Gastrocnemius medialis (tissue), 4 donors: ENCODE results near the gene CHRNA9. TPM values are rescaled to one million over a fixed set of nuclear protein-coding genes. Genes with fewer than 3 reads are reported as not detected.
"Not testable (repeated sequence)": the region's sequence is repeated elsewhere in the genome, so short reads cannot be mapped to it uniquely, and the experiment has no call there.

Source experiments
- ATAC-seq, 2 donors: fragments of 150-250 bp; one replicate each; pipeline ENCODE4 v1.9.1; 2016
- DNase-seq, 2 donors: peaks; one replicate each; pipeline ENCODE4 v3.0.0-alpha.2; 2019
- H3K27ac ChIP-seq, 4 donors: fragments of 200-600 bp; sonication (generic); 1 replicate in 1 of 4; 2 replicates in 3 of 4; pipeline ENCODE4 v1.5.1; 2016 to 2018; ENCODE audit warnings: mild to moderate bottlenecking in 2 of 4, moderate library complexity in 1 of 4
- H3K27me3 ChIP-seq, 3 donors: fragments of 200-600 bp; sonication (generic) in 2 of 3; 1 replicate in 1 of 3; 2 replicates in 2 of 3; pipeline versions ENCODE4 v1.5.1 to v1.6.0; 2016 to 2019; ENCODE audit warnings: mild to moderate bottlenecking in 1 of 3, moderate library complexity in 1 of 3
- H3K36me3 ChIP-seq, 2 donors: fragments of 200-600 bp; sonication (generic) in 1 of 2; one replicate each; pipeline ENCODE4 v1.5.1; 2017 to 2018
- H3K4me1 ChIP-seq, 2 donors: fragments of 200-600 bp; sonication (generic) in 1 of 2; one replicate each; pipeline ENCODE4 v1.5.1; 2016 to 2017; ENCODE audit warnings: mild to moderate bottlenecking in 2 of 2
- H3K4me3 ChIP-seq, 4 donors: fragments of 200-600 bp; sonication (generic) in 3 of 4; 1 replicate in 1 of 4; 2 replicates in 3 of 4; pipeline ENCODE4 v1.5.1; 2016 to 2019; ENCODE audit warnings: mild to moderate bottlenecking in 2 of 4
- H3K9me3 ChIP-seq, 3 donors: fragments of 200-600 bp; sonication (generic) in 2 of 3; 1 replicate in 1 of 3; 2 replicates in 2 of 3; pipeline ENCODE4 v1.5.1; 2016 to 2019
- POLR2A ChIP-seq, 2 donors: fragments of 450-650 bp; IDR thresholded peaks; one replicate each; pipeline ENCODE4 v1.6.1; 2017; ENCODE audit warnings: antibody characterized with exemption in 2 of 2, mild to moderate bottlenecking in 2 of 2, moderate library complexity in 2 of 2
- in situ Hi-C, 4 donors: fragments of 200-750 bp; cut with MboI; loops; one replicate each; pipeline versions ENCODE4 v1.15.0 to v1.8.0; 2017; ENCODE audit warnings: low sequenced_read_pairs in 4 of 4
- intact Hi-C: fragments of 100-400 bp; cut with DNase I; formaldehyde crosslinking; loops from one replicate; pipeline ENCODE4 v1.15.1; 2023; ENCODE audit warnings: low total_unique reads
- total RNA-seq, 4 donors: library from RNA; depleted of rRNA; stranded (reverse); fragments of >200 nt; gene quantifications; one replicate each; pipeline versions ENCODE4 v1.1.0 to v1.2.3, GENCODE V29; 2016
- TF ChIP-seq, protein P1 (sequence below), 5 experiments: fragments of 450-650 bp in 3 of 5; fragments of 200-600 bp in 2 of 5; sonication (generic) in 2 of 5; IDR thresholded peaks in 4 of 5; conservative IDR thresholded peaks in 1 of 5; 1 replicate in 4 of 5; 2 replicates in 1 of 5; pipeline ENCODE4 v1.5.1; 2016 to 2019; ENCODE audit warnings: antibody characterized with exemption in 5 of 5, mild to moderate bottlenecking in 3 of 5, moderate library complexity in 3 of 5

The CHRNA9 gene
- total RNA-seq, 4 donors from 2014 or later, result not detected

DNA sequence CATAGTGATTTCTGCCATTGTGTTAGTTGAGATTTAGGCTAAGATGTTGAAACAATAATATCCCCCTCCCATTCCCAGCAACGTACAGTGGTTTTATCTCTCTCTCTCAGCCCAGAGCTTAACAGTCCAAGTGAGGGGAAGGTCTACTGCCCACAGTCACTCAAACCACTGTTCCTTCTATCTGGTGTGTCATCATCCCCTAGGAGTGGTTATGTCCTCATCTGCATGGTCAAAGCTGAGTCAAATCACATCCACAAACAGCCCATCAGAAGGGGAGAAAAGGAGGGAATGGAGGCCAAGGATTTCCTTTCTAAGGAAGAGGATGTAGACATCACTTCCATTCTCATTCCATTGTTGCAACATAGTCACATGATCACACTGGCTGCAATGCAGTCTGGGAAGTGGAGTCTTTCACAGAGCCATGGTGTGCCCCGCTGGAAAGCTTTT is 42.8 kb upstream of the CHRNA9 start:
- Histone ChIP-seq H3K9me3 (no peaks in the 10 kb centered on the region), H3K36me3 (no peaks in the 10 kb centered on the region), H3K27me3 (peaks cover 0 to 3% (median 0%) of the 10 kb centered on the region in 3 donors), H3K27ac (no peak overlapping the region), H3K4me3 (no peak overlapping the region), H3K4me1 (no peaks in the 10 kb centered on the region)
- intact Hi-C loops (no loop called here), in situ Hi-C loops (no loop called here)
- ATAC-seq (no peak), DNase-seq (no peak)
- TF ChIP-seq, protein P1, sequence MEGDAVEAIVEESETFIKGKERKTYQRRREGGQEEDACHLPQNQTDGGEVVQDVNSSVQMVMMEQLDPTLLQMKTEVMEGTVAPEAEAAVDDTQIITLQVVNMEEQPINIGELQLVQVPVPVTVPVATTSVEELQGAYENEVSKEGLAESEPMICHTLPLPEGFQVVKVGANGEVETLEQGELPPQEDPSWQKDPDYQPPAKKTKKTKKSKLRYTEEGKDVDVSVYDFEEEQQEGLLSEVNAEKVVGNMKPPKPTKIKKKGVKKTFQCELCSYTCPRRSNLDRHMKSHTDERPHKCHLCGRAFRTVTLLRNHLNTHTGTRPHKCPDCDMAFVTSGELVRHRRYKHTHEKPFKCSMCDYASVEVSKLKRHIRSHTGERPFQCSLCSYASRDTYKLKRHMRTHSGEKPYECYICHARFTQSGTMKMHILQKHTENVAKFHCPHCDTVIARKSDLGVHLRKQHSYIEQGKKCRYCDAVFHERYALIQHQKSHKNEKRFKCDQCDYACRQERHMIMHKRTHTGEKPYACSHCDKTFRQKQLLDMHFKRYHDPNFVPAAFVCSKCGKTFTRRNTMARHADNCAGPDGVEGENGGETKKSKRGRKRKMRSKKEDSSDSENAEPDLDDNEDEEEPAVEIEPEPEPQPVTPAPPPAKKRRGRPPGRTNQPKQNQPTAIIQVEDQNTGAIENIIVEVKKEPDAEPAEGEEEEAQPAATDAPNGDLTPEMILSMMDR (IDR thresholded peaks at IDR 0.05 in 4 of 5, conservative IDR thresholded peaks at IDR 0.05 in 1 of 5), result no peak
- no peak for TF ChIP-seq POLR2A (IDR thresholded peaks at IDR 0.05)

DNA sequence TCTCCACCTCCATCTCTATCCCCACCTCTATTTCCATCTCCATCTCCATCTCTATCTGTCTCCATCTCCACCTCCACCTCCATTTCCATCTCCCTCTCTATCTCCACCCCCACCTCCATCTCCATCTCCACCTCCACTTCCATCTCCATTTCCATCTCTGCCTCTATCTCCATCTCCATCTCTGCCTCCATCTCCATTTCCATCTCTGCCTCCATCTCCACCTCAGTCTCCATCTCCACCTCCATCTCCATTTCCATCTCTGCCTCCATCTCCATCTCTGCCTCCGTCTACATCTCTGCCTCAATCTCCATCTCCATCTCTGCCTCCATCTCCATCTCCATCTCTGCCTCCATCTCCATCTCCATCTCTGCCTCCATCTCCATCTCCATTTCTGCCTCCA is 40.8 kb upstream of the CHRNA9 start:
- Histone ChIP-seq H3K4me1 (no peaks in the 10 kb centered on the region), H3K36me3 (no peaks in the 10 kb centered on the region), H3K9me3 (no peaks in the 10 kb centered on the region), H3K4me3 (no peak overlapping the region), H3K27me3 (peaks cover 0 to 3% (median 0%) of the 10 kb centered on the region in 3 donors), H3K27ac (no peak overlapping the region)
- in situ Hi-C loops, result no loop called here
- ATAC-seq (no peak), DNase-seq (no peak)
- no peak for TF ChIP-seq POLR2A (IDR thresholded peaks at IDR 0.05)
- intact Hi-C loops, result no loop called here

DNA sequence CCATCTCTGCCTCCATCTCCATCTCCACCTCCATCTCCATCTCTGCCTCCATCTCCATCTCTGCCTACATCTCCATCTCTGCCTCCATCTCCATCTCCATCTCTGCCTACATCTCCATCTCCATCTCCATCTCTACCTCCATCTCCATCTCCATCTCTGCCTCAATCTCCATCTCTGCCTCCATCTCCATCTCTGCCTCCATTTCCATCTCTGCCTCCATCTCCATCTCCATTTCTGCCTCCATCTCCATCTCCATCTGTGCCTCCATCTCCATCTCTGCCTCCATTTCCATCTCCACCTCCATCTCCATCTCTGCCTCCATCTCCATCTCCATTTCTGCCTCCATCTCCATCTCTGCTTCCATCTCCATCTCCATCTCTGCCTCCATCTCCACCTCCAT is 40.1 kb upstream of the CHRNA9 start:
- H3K36me3 ChIP-seq, H3K27me3 ChIP-seq, H3K27ac ChIP-seq, ATAC-seq, H3K4me3 ChIP-seq, intact Hi-C loops, H3K9me3 ChIP-seq, H3K4me1 ChIP-seq, DNase-seq, in situ Hi-C loops: not testable (repeated sequence)

DNA sequence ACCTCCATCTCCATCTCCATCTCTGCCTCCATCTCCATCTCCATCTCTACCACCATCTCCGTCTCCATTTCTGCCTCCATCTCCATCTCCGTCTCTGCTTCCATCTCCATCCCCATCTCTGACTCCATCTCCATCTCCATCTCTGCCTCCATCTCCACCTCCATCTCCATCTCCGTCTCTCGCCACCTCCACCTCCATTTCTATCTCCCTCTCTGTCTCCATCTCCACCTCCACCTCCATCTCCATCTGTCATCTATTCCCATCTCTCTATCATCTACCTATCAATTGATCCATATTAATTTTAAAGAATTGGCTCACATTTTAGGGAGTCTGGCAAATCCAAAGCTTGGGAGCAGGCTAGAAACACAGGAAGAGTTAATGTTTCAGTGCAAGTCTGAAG is 39.6 kb upstream of the CHRNA9 start:
- in situ Hi-C loops (no loop called here), intact Hi-C loops (no loop called here)
- DNase-seq (no peak), ATAC-seq (no peak)
- Histone ChIP-seq H3K27ac (no peak overlapping the region), H3K4me1 (no peaks in the 10 kb centered on the region), H3K9me3 (no peaks in the 10 kb centered on the region), H3K36me3 (no peaks in the 10 kb centered on the region), H3K27me3 (peaks cover 0 to 3% (median 0%) of the 10 kb centered on the region in 3 donors), H3K4me3 (no peak overlapping the region)
- TF ChIP-seq, protein P1 (IDR thresholded peaks at IDR 0.05 in 4 of 5, conservative IDR thresholded peaks at IDR 0.05 in 1 of 5), result no peak
- no peak for TF ChIP-seq POLR2A (IDR thresholded peaks at IDR 0.05)

DNA sequence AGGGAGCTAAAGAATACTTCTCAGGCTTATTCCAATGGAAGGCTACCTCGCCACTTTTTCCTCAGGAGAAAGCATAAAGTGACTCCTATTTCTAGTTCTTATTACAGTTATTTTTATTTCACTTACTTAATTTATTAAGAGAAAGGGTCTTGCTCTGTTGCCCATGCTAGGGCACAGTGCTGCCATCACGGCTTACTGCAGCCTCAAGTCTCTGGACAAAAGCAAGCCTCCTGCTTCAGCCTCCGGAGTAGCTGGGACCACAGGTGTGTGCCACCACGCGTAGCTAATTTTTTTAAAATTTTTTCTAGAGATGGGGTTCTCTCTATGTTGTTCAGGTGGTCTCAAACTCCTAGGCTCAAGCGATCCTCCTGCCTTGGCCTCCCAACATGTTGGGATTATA is 36.0 kb upstream of the CHRNA9 start:
- no peak for TF ChIP-seq POLR2A (IDR thresholded peaks at IDR 0.05)
- TF ChIP-seq, protein P1 (IDR thresholded peaks at IDR 0.05 in 4 of 5, conservative IDR thresholded peaks at IDR 0.05 in 1 of 5), result no peak
- intact Hi-C loops (no loop called here), in situ Hi-C loops (no loop called here)
- Histone ChIP-seq H3K9me3 (no peaks in the 10 kb centered on the region), H3K36me3 (no peaks in the 10 kb centered on the region), H3K4me3 (no peak overlapping the region), H3K4me1 (no peaks in the 10 kb centered on the region), H3K27ac (no peak overlapping the region), H3K27me3 (no peaks in the 10 kb centered on the region)
- DNase-seq, result no peak
- ATAC-seq, result no peak

DNA sequence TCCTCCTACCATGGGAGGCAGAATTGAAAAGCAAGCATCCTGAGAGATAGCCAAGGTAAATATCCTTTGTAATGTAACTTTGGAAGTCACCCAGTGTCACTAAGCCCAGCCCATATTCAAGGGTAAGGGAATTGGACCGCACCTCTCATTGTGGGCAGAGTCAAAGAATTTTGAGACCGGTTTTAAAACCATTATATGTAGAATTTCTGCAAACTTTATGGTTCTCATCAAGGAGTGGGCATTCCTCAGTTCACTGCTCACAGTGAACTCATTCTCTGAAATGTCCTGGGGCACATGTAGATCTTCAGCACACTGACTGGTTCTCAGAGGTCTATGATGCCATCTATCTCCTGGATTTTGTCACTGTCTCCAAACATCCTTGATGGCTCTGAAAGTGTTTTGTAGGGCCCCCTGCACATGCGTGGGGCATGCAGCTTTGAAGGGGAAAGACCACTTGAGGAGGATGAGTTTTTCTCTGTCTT is 35.3 kb upstream of the CHRNA9 start:
- Histone ChIP-seq H3K27ac (no peak overlapping the region), H3K36me3 (no peaks in the 10 kb centered on the region), H3K4me1 (no peaks in the 10 kb centered on the region), H3K9me3 (no peaks in the 10 kb centered on the region), H3K27me3 (no peaks in the 10 kb centered on the region), H3K4me3 (no peak overlapping the region)
- TF ChIP-seq POLR2A (IDR thresholded peaks at IDR 0.05), result no peak
- TF ChIP-seq, protein P1 (IDR thresholded peaks at IDR 0.05 in 4 of 5, conservative IDR thresholded peaks at IDR 0.05 in 1 of 5), result no peak
- intact Hi-C loops, result no loop called here
- no peak for ATAC-seq
- in situ Hi-C loops, result loop anchor here in 2 of 4 donors (25.0 kb wide), 2 partner anchors 238 to 838 kb away; partner anchors contain the start of genes LIAS (in 1 of the 2), N4BP2 (in 1 of the 2) and RPL9 (in 1 of the 2)
- DNase-seq, result no peak
